Putamen (tissue), 1 donor: ENCODE results near the gene THSD8.
"Not testable (repeated sequence)": the region's sequence is repeated elsewhere in the genome, so short reads cannot be mapped to it uniquely, and the experiment has no call there.

Experiments used
- DNase-seq: peaks from one replicate; pipeline ENCODE4 v3.0.0-alpha.2; 2016; ENCODE audit warnings: low spot score

The THSD8 gene

GRCh38 chr19:12792051-12792852 is 9.6 kb upstream of the THSD8 start:
- no peak for DNase-seq

GRCh38 chr19:12792853-12793289 is 9.0 kb upstream of the THSD8 start:
- DNase-seq = no peak

- peak; percentile 95 for DNase-seq
Measured at GRCh38 chr19:12793290-12794195, 8.3 kb upstream of the THSD8 start.

- no peak for DNase-seq
Measured at GRCh38 chr19:12794196-12794941, 7.5 kb upstream of the THSD8 start.

GRCh38 chr19:12794971-12795381 is 6.9 kb upstream of the THSD8 start:
- no peak for DNase-seq

- DNase-seq = no peak
Measured at GRCh38 chr19:12796146-12797071, 5.5 kb upstream of the THSD8 start.

GRCh38 chr19:12797141-12797587 is 4.7 kb upstream of the THSD8 start:
- no peak for DNase-seq

GRCh38 chr19:12797607-12798006 is 4.3 kb upstream of the THSD8 start:
- DNase-seq = not testable (repeated sequence)

- no peak for DNase-seq
Measured at GRCh38 chr19:12799742-12800465, 2.0 kb upstream of the THSD8 start.

- DNase-seq = no peak
Measured at GRCh38 chr19:12800466-12800770, 1.5 kb upstream of the THSD8 start.

GRCh38 chr19:12800923-12801465 is 875 bp upstream of the THSD8 start:
- no peak for DNase-seq

- no peak for DNase-seq
Measured at GRCh38 chr19:12802267-12803106, 618 bp downstream of the THSD8 start.

GRCh38 chr19:12804051-12804450 is 2.2 kb downstream of the THSD8 start:
- DNase-seq = no peak

GRCh38 chr19:12806242-12807081 is 4.6 kb downstream of the THSD8 start, which contains the start of gene RNASEH2A:
TSS of gene RNASEH2A (plus strand) at chr19:12806584. CDS start at chr19:12806674, 90 bp downstream.
- DNase-seq = peak; percentile 89

GRCh38 chr19:12815088-12815487 is 13.2 kb downstream of the THSD8 start:
- DNase-seq = no peak

GRCh38 chr19:12817188-12817587 is 15.3 kb downstream of the THSD8 start:
- DNase-seq = not testable (repeated sequence)

GRCh38 chr19:12817810-12818209 is 15.9 kb downstream of the THSD8 start:
- DNase-seq = not testable (repeated sequence)

GRCh38 chr19:12821761-12822160 is 19.9 kb downstream of the THSD8 start:
- DNase-seq = no peak
